GM19238 (cell line): ENCODE measurements around the gene DCHS2.

ENCODE experiments used
- DNase-seq: peaks from one replicate; pipeline ENCODE4 v3.0.0; 2011; ENCODE audit warnings: low spot score; ENCODE audit not compliant: insufficient read length

Gene DCHS2

GRCh38 chr4:154455111-154455510 is 36.5 kb downstream of the DCHS2 start:
- DNase-seq = no peak

DNA sequence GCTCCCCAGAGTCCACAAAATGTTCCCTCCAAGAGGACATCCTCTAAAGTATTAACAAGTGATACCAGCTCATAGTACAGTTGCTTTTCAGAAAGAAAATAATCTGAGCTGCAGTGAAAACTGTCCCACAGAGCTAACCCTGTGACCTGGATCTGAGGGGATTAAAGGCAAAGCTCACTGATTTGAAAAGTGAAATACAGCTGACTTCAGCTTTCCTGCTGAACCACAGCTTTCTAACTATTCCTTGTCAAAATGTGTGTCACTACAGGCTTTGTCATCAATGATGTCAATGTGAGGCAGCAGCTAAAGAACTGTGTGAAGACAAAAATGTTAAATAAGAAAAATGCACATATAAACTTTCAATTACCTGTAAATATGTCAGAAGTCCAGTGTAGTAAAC is 36.9 kb downstream of the DCHS2 start:
- DNase-seq = no peak

DNA sequence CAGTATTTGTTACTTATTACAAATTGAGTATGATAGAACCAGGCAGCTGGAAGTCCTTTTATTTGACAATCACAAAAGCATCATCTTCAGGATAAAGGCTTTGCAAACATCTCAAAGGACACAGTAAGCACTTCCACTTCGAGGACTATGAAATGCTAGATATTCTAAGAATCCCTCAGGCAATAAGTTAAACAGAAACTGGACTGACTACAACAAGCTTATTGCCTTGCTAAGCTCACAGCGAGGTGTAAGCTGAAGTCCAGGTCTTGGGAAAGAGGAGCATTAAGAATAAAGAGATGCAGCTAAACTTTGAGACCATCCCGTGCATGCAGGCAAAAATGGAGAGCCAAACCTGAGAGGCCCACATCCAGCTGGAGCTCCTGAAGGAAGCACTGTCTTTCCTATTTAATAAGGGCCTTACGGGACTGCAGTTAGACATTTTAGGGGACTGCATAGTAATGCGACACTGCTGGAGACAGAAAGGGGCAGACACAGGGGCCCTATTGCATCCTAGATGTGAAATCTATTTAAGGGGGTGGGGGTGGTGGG is 38.7 kb downstream of the DCHS2 start:
- no peak for DNase-seq

GRCh38 chr4:154450966-154451365 is 40.6 kb downstream of the DCHS2 start:
- DNase-seq = no peak

DNA sequence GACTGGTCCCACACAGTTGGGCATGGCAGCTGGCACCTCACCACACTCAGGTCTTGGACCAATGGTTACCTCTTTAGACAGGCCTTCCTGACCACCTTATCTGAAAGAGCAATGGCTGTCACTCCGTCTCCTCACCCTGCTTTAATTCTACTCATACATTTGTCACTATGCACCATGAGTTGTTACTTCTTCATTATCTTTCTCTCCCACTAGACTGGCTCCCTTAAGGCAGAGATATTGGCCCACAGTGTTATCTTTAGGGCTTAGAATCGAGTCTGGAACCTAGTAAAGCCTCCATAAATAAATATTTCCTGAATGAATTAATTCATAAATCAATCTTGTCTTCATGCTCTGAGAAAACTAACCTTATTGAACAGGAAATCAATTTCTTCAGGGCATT is 46.6 kb downstream of the DCHS2 start:
- no peak for DNase-seq

DNA sequence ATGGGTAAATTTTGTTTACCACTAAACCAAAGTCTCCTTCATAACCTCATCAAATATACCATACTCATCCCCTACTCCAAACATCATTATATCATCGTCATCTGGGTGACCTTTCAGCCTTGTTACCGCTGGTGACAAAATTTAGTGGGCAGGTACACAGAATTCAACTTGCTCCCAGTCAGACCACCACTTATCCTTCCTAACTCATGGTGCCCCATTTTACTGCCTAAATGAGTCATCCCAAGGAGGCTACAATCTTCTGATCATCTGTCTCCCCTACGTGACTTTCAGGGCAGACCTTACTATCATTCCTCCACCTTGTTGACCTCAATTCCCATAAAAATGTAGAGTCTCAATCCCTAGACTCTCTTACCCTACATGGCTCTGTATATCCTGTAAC is 49.6 kb downstream of the DCHS2 start:
- no peak for DNase-seq

GRCh38 chr4:154441124-154441523 is 50.5 kb downstream of the DCHS2 start:
- no peak for DNase-seq

- no peak for DNase-seq
These were observed 52.4 kb downstream of the DCHS2 start for GRCh38 chr4:154439224-154439623.

DNA sequence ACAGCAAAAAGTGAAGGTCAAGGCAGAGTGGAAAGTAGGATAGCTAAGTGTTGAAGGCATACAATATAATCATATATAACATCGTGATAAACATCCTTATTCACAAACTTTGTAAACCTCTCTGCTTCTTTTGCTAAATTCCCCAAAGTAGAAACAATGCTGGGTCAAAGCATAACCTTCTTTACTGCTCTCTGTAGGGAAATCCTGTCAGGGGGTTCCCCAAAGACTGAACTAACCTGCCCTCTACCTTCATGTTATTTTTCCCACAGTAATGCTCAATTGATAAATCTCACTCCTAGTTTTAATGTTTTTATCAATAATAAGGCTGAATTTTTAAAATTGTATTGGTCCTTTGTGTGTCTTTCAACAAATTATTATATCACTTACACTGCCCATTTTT is 55.7 kb downstream of the DCHS2 start:
- DNase-seq = no peak

- DNase-seq = no peak
These were observed 58.1 kb downstream of the DCHS2 start for GRCh38 chr4:154433543-154433942.

DNA sequence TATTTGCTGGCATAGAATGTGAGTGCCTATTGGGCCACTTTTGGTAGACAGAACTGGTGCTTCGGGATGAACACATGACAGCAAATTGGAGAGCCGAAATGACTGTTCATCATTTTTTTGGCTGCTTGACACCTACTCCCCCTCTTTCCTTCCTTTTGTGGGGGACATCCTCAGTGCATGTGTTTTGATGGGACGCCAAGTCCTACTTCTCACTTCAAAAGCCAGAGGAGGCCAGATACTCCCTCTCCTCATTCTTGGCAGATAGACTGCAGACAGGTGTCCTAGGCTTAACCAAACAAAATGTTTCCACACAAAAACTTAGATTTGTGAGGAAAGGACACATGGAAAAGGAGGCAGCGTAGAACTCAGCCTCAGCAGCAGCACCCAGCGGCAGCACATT is 62.4 kb downstream of the DCHS2 start:
- no peak for DNase-seq

- no peak for DNase-seq
These were observed 64.5 kb downstream of the DCHS2 start for GRCh38 chr4:154427149-154427548.

DNA sequence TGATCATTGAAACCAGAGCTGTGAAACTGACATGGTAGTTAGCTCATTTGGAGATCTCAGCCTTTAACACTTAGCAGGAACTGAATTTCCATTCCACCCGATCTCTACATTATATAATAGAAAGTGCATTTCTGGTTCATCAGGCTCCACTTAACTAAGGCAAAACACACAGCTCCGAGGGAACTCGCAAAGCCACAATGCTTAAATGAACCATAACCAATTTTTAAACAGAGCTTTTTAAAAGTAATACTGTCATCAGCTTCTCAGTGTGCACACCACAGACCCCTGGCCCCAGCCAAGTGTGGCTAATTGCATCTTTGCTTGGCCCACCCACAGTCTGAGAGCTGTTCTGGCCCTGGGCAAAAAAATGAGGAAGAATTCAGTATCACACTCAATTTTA is 66.1 kb downstream of the DCHS2 start:
- DNase-seq = no peak

GRCh38 chr4:154424810-154425484 is 66.7 kb downstream of the DCHS2 start:
- no peak for DNase-seq

GRCh38 chr4:154422152-154422551 is 69.4 kb downstream of the DCHS2 start:
- DNase-seq = no peak

DNA sequence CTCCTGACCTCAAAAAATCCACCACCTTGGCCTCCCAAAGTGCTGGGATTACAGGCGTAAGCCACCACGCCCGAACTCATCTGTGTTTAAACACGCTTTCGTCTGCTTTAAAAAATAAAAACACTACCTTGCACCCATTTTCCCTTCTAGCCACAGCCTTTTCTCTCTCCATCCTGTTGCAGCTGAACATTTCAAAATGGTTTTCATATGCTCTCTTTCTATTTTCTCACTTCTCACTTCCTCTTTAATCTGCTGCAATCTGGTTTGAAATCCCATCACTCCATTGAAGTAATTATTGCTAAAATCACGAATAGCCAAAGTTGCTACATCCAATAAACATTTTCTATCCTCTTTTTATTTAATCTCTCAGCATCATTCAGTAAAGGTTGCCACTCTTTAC is 70.0 kb downstream of the DCHS2 start:
- no peak for DNase-seq

- DNase-seq = no peak
These were observed 74.3 kb downstream of the DCHS2 start for GRCh38 chr4:154417373-154417673.

DNA sequence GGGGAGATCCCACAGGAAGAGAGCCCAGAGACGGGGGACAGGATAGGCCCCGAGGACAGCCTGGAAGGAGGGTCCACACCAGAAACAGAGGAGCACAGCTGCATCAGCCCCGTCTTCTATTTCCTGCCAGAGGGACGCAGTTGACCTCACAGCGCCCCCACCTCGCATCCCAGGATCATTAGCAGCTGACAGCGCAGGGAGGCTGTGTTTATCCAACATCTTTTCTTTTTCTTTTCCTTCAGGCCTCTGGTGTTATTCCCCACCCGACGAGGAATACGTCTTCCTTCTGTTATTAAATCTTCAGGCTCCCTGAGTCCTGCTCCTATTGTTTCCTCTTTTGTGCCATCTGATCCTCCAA is 75.4 kb downstream of the DCHS2 start:
- DNase-seq = no peak

DNA sequence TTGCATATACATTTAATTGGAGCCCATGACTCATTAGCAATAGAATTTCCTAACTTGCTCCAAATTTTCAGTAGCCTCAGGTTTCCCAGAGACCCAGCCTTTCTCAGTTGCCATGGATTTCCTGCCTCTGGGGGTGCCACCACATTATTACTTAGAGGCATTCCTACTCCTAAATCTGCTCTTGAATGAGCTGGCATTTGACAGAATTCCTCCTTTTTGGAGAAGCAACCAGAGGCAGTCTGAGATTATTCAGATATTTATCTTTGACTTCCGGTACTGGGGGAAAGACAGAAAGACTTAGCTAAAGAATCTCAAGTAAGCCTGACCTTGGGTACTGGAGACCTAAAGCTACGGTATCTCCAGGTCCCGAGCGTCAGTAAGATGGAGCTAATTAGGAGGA is 76.3 kb downstream of the DCHS2 start:
- DNase-seq = no peak

- no peak for DNase-seq
These were observed 76.8 kb downstream of the DCHS2 start for GRCh38 chr4:154414796-154415195.

- DNase-seq = no peak
These were observed 77.2 kb downstream of the DCHS2 start for GRCh38 chr4:154414371-154414770.

GRCh38 chr4:154407443-154407842 is 84.2 kb downstream of the DCHS2 start:
- no peak for DNase-seq

GRCh38 chr4:154406018-154406795 is 85.4 kb downstream of the DCHS2 start:
- DNase-seq = no peak
